WTC11 (cell line): ENCODE measurements around the gene KCNIP4. TPM values are rescaled to one million over a fixed set of nuclear protein-coding genes. Genes with fewer than 3 reads are reported as not detected.
A peak's percentile ranks its signal among the peaks of the same experiment; 100 is the strongest.

Experiments
- ATAC-seq: fragments of 200-7000 bp; cut with Tn5 transposase; 2 replicates; pipeline ENCODE4 v1.10.0; 2021; ENCODE audit warnings: mild to moderate bottlenecking, moderate library complexity
- CTCF ChIA-PET: fragments of 300-600 bp; sonication (Branson Sonifier 250); formaldehyde crosslinking; loops from one replicate; lab custom pipeline; 2021; ENCODE audit warnings: antibody characterized with exemption; lab: Charles Lee
- POLR2A ChIA-PET: fragments of 350-600 bp; sonication (Branson Sonifier 250); formaldehyde crosslinking; loops from one replicate; lab custom pipeline; 2021; ENCODE audit warnings: antibody characterized with exemption; lab: Charles Lee
- DNase-seq: peaks from one replicate; pipeline ENCODE4 v3.0.0; 2021; ENCODE audit warnings: low spot score
- H3K27ac Mint-ChIP-seq: 2 replicates; pipeline ENCODE4 v1.8.0; 2021; ENCODE audit warnings: mixed read lengths
- H3K27me3 Mint-ChIP-seq: 2 replicates; pipeline ENCODE4 v1.8.0; 2021; ENCODE audit warnings: low read depth, mild to moderate bottlenecking, moderate library complexity, mixed read lengths
- H3K36me3 Mint-ChIP-seq: 2 replicates; pipeline ENCODE4 v1.8.0; 2021; ENCODE audit warnings: mixed read lengths
- H3K4me1 Mint-ChIP-seq: 2 replicates; pipeline ENCODE4 v1.8.0; 2022; ENCODE audit warnings: mixed read lengths
- H3K4me3 Mint-ChIP-seq: 2 replicates; pipeline ENCODE4 v1.8.0; 2021; ENCODE audit warnings: mild to moderate bottlenecking, moderate library complexity, mixed read lengths
- H3K9me3 Mint-ChIP-seq: 2 replicates; pipeline ENCODE4 v1.8.0; 2021; ENCODE audit warnings: mixed read lengths
- ATF3 ChIP-seq: sonication (generic); formaldehyde crosslinking; conservative IDR thresholded peaks from 2 replicates; pipeline ENCODE4 v1.8.1; 2022; ENCODE audit warnings: mild to moderate bottlenecking, missing genetic modification reagents
- ATF6 ChIP-seq: sonication (generic); formaldehyde crosslinking; IDR thresholded peaks from 2 replicates; pipeline ENCODE4 v1.8.1; 2023; ENCODE audit warnings: mild to moderate bottlenecking, missing genetic modification reagents
- CBFB ChIP-seq: sonication (generic); formaldehyde crosslinking; IDR thresholded peaks from 2 replicates; pipeline ENCODE4 v1.8.1; 2022; ENCODE audit warnings: mild to moderate bottlenecking, low read depth, missing genetic modification reagents
- CDX4 ChIP-seq: fragments of 250-450 bp; sonication (Bioruptor Pico); IDR thresholded peaks from 2 replicates; pipeline ENCODE4 v1.9.0; 2021; ENCODE audit warnings: moderate library complexity, mild to moderate bottlenecking, inconsistent platforms, borderline replicate concordance
- CTCF ChIP-seq: fragments of 200-600 bp; IDR thresholded peaks from 2 replicates; pipeline ENCODE4 v1.8.0; 2022; ENCODE audit warnings: antibody characterized with exemption
- ETV6 ChIP-seq: sonication (generic); formaldehyde crosslinking; IDR thresholded peaks from 2 replicates; pipeline ENCODE4 v1.8.1; 2022; ENCODE audit warnings: mild to moderate bottlenecking, missing genetic modification reagents
- FOXP4 ChIP-seq: sonication (generic); formaldehyde crosslinking; IDR thresholded peaks from 2 replicates; pipeline ENCODE4 v1.8.0; 2022; ENCODE audit warnings: mild to moderate bottlenecking, missing genetic modification reagents
- GABPB1 ChIP-seq: sonication (generic); formaldehyde crosslinking; IDR thresholded peaks from 2 replicates; pipeline ENCODE4 v1.8.1; 2023; ENCODE audit warnings: mild to moderate bottlenecking, missing genetic modification reagents
- MLX ChIP-seq: sonication (generic); formaldehyde crosslinking; IDR thresholded peaks from 2 replicates; pipeline ENCODE4 v1.8.1; 2023; ENCODE audit warnings: mild to moderate bottlenecking, missing genetic modification reagents, moderate library complexity
- NFYB ChIP-seq: sonication (generic); formaldehyde crosslinking; conservative IDR thresholded peaks from 2 replicates; pipeline ENCODE4 v1.8.0; 2022; ENCODE audit warnings: low read depth, missing genetic modification reagents
- NR1H2 ChIP-seq: sonication (generic); formaldehyde crosslinking; IDR thresholded peaks from 2 replicates; pipeline ENCODE4 v1.9.0; 2021; ENCODE audit warnings: mild to moderate bottlenecking, moderate library complexity, missing genetic modification reagents
- PRRX2 ChIP-seq: fragments of 250-450 bp; sonication (Bioruptor Pico); IDR thresholded peaks from 2 replicates; pipeline ENCODE4 v1.8.0; 2021; ENCODE audit warnings: mild to moderate bottlenecking
- TP53 ChIP-seq: sonication (generic); formaldehyde crosslinking; IDR thresholded peaks from 2 replicates; pipeline ENCODE4 v1.8.1; 2023; ENCODE audit warnings: mild to moderate bottlenecking, missing genetic modification reagents
- USF1 ChIP-seq: sonication (generic); formaldehyde crosslinking; IDR thresholded peaks from 2 replicates; pipeline ENCODE4 v1.8.0; 2022; ENCODE audit warnings: mild to moderate bottlenecking, missing genetic modification reagents
- ZNF232 ChIP-seq: sonication (generic); formaldehyde crosslinking; IDR thresholded peaks from 2 replicates; pipeline ENCODE4 v1.8.0; 2022; ENCODE audit warnings: mild to moderate bottlenecking, missing genetic modification reagents
- ZNF263 ChIP-seq: sonication (generic); formaldehyde crosslinking; IDR thresholded peaks from 2 replicates; pipeline ENCODE4 v1.8.1; 2022; ENCODE audit warnings: low read depth, mild to moderate bottlenecking, moderate library complexity, missing genetic modification reagents
- ZNF281 ChIP-seq: sonication (generic); formaldehyde crosslinking; IDR thresholded peaks from 2 replicates; pipeline ENCODE4 v1.8.0; 2023; ENCODE audit warnings: mild to moderate bottlenecking, missing genetic modification reagents
- ZNF396 ChIP-seq: fragments of 250-450 bp; sonication (Bioruptor Pico); IDR thresholded peaks from 2 replicates; pipeline ENCODE4 v1.8.0; 2021; ENCODE audit warnings: mild to moderate bottlenecking, moderate library complexity, borderline replicate concordance
- ZSCAN18 ChIP-seq: fragments of 250-450 bp; sonication (Bioruptor Pico); IDR thresholded peaks from 2 replicates; pipeline ENCODE4 v2.1.2; 2022; ENCODE audit warnings: mild to moderate bottlenecking, moderate library complexity
- total RNA-seq: library from RNA; stranded (reverse); gene quantifications from 3 replicates; pipeline ENCODE4 v1.2.3, GENCODE V29; 2021

Gene KCNIP4
- total RNA-seq, 1 experiment from 2014 or later: not detected

GRCh38 chr4:21192367-21192766 is 756.2 kb downstream of the KCNIP4 start:
- no peaks in the 10 kb centered on the region for H3K9me3 Mint-ChIP-seq
- ChIA-PET CTCF (interaction anchor here (1.3 to 1.4 kb wide), 2 partner anchors 113 to 419 kb away, joined by 3 to 6 read pairs; no protein-coding TSS in a partner anchor), POLR2A (no interaction called here)
- ATAC-seq (no peak), DNase-seq (no peak)
- no peak overlapping the region for H3K4me3 Mint-ChIP-seq
- H3K27ac Mint-ChIP-seq: no peak overlapping the region
- TF ChIP-seq TP53 (CRISPR knock-in tag): no peak
- TF ChIP-seq ZSCAN18 (CRISPR knock-in tag): no peak
- no peak for TF ChIP-seq USF1 (CRISPR knock-in tag)
- no peak for TF ChIP-seq ZNF396 (CRISPR knock-in tag)
- TF ChIP-seq PRRX2: no peak
- no peak for TF ChIP-seq FOXP4 (CRISPR knock-in tag)
- TF ChIP-seq ATF3 (CRISPR knock-in tag): no peak
- TF ChIP-seq NFYB (CRISPR knock-in tag): no peak
- no peak for TF ChIP-seq NR1H2 (CRISPR knock-in tag)
- no peak for TF ChIP-seq ETV6 (CRISPR knock-in tag)
- TF ChIP-seq GABPB1 (CRISPR knock-in tag): no peak
- TF ChIP-seq ZNF263: no peak
- H3K4me1 Mint-ChIP-seq: peaks cover 20% of the 10 kb centered on the region
- H3K36me3 Mint-ChIP-seq: no peaks in the 10 kb centered on the region
- H3K27me3 Mint-ChIP-seq: no peaks in the 10 kb centered on the region

- TF ChIP-seq ZNF232 (no peak), ATF6 (no peak), CDX4 (CRISPR knock-in tag) (no peak)
- H3K4me3 Mint-ChIP-seq: no peak overlapping the region
- POLR2A ChIA-PET: no interaction called here
- H3K4me1 Mint-ChIP-seq: peaks cover 21% of the 10 kb centered on the region
- H3K27me3 Mint-ChIP-seq: no peaks in the 10 kb centered on the region
- CTCF ChIA-PET: interaction anchor here (0.7 to 1.4 kb wide), 3 partner anchors 20 to 418 kb away, joined by 3 to 6 read pairs (median 3); no protein-coding TSS in a partner anchor
- DNase-seq (no peak), ATAC-seq (peak; percentile 85)
- no peaks in the 10 kb centered on the region for H3K9me3 Mint-ChIP-seq
- no peaks in the 10 kb centered on the region for H3K36me3 Mint-ChIP-seq
- H3K27ac Mint-ChIP-seq: no peak overlapping the region
Measured at GRCh38 chr4:21191317-21191716, 757.3 kb downstream of the KCNIP4 start.

GRCh38 chr4:21184788-21185187 is 763.8 kb downstream of the KCNIP4 start:
- Mint-ChIP-seq H3K36me3 (no peaks in the 10 kb centered on the region), H3K9me3 (no peaks in the 10 kb centered on the region), H3K4me3 (no peak overlapping the region), H3K27me3 (no peaks in the 10 kb centered on the region), H3K27ac (no peak overlapping the region), H3K4me1 (peaks cover 6% of the 10 kb centered on the region)
- ChIA-PET CTCF (interaction anchor here (1.6 kb wide), 1 partner anchor 284 kb away, joined by 3 read pairs; no protein-coding TSS in a partner anchor), POLR2A (no interaction called here)
- TF ChIP-seq ZNF281 (no peak), CTCF (0 out of 2 replicates have a peak, but pooled peaks have one; percentile 16), MLX (CRISPR knock-in tag) (no peak), CBFB (no peak)
- DNase-seq (no peak), ATAC-seq (no peak)
